ENCODE results near the gene LCN10. TPM values are rescaled to one million over a fixed set of nuclear protein-coding genes. Genes with fewer than 3 reads are reported as not detected.

The LCN10 gene
- total and polyA plus RNA-seq, 9 of the 15 experiments (the other 6 are each of a cell fraction or from before 2014, with no cell fraction given), result 0.10 to 0.21 (median 0.14) TPM; not detected in 6

DNA sequence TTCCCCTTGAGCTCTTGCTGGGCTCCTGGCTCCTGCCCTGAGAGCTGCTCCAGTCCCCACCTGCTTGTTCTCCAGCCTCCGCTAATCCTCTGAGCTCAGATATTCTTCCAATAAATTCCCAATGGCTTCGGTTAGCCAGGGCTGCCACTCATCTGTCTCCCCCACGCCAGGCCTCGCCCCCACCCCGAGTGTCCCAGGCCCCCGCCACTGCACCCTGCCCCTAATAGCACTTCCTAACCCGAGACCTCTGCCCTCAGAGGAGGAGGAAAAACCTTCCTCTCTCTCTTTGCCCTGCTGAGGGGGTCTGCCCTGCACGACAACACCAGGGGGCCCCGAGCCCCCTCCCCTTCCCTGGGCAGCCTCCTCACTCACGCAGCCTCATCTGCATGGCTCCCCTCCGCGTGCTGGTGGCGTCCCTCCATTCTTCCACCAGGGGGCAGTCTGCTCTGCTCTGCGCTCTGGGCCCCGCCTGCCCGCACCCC is 27.0 kb upstream of the LCN10 start (continued):
- TF ChIP-seq NR4A1 (CRISPR knock-in tag; IDR thresholded peaks at IDR 0.05), result no peak
- no peak for TF ChIP-seq NR4A1 (tag; IDR thresholded peaks at IDR 0.05)
- TF ChIP-seq ZNF76 (CRISPR knock-in tag; IDR thresholded peaks at IDR 0.05; ENCODE audit: borderline replicate concordance), result no peak
- TF ChIP-seq, protein P1, sequence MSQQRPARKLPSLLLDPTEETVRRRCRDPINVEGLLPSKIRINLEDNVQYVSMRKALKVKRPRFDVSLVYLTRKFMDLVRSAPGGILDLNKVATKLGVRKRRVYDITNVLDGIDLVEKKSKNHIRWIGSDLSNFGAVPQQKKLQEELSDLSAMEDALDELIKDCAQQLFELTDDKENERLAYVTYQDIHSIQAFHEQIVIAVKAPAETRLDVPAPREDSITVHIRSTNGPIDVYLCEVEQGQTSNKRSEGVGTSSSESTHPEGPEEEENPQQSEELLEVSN (IDR thresholded peaks at IDR 0.05; ENCODE audit: borderline replicate concordance in 1 of 2, extremely low read depth in 1 of 2, insufficient read depth in 1 of 2, insufficient read length in 1 of 2, low read depth in 1 of 2, low read length in 1 of 2, poor library complexity in 1 of 2, severe bottlenecking in 1 of 2), result peak in 1 of 2 experiments; percentile 62
- TF ChIP-seq, protein P2, sequence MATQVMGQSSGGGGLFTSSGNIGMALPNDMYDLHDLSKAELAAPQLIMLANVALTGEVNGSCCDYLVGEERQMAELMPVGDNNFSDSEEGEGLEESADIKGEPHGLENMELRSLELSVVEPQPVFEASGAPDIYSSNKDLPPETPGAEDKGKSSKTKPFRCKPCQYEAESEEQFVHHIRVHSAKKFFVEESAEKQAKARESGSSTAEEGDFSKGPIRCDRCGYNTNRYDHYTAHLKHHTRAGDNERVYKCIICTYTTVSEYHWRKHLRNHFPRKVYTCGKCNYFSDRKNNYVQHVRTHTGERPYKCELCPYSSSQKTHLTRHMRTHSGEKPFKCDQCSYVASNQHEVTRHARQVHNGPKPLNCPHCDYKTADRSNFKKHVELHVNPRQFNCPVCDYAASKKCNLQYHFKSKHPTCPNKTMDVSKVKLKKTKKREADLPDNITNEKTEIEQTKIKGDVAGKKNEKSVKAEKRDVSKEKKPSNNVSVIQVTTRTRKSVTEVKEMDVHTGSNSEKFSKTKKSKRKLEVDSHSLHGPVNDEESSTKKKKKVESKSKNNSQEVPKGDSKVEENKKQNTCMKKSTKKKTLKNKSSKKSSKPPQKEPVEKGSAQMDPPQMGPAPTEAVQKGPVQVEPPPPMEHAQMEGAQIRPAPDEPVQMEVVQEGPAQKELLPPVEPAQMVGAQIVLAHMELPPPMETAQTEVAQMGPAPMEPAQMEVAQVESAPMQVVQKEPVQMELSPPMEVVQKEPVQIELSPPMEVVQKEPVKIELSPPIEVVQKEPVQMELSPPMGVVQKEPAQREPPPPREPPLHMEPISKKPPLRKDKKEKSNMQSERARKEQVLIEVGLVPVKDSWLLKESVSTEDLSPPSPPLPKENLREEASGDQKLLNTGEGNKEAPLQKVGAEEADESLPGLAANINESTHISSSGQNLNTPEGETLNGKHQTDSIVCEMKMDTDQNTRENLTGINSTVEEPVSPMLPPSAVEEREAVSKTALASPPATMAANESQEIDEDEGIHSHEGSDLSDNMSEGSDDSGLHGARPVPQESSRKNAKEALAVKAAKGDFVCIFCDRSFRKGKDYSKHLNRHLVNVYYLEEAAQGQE (IDR thresholded peaks at IDR 0.05; ENCODE audit: borderline replicate concordance), result no peak
- TF ChIP-seq, protein P2 (CRISPR knock-in tag; IDR thresholded peaks at IDR 0.05; ENCODE audit: low read depth), result no peak
- peak; percentile 82; the same call in 1 of the 2 replicates for TF ChIP-seq ZBTB7A (IDR thresholded peaks at IDR 0.05; ENCODE audit: borderline replicate concordance, control insufficient read depth, low read depth, low read length)
- no peak for TF ChIP-seq PML (IDR thresholded peaks at IDR 0.05; ENCODE audit: low read length)
- TF ChIP-seq, protein P3, sequence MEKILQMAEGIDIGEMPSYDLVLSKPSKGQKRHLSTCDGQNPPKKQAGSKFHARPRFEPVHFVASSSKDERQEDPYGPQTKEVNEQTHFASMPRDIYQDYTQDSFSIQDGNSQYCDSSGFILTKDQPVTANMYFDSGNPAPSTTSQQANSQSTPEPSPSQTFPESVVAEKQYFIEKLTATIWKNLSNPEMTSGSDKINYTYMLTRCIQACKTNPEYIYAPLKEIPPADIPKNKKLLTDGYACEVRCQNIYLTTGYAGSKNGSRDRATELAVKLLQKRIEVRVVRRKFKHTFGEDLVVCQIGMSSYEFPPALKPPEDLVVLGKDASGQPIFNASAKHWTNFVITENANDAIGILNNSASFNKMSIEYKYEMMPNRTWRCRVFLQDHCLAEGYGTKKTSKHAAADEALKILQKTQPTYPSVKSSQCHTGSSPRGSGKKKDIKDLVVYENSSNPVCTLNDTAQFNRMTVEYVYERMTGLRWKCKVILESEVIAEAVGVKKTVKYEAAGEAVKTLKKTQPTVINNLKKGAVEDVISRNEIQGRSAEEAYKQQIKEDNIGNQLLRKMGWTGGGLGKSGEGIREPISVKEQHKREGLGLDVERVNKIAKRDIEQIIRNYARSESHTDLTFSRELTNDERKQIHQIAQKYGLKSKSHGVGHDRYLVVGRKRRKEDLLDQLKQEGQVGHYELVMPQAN (IDR thresholded peaks at IDR 0.05; ENCODE audit: borderline replicate concordance), result no peak
- TF ChIP-seq C11orf30 (IDR thresholded peaks at IDR 0.05; ENCODE audit: low read depth), result no peak
- no peak for TF ChIP-seq ZNF717 (CRISPR knock-in tag; IDR thresholded peaks at IDR 0.05)
- TF ChIP-seq, protein P4, sequence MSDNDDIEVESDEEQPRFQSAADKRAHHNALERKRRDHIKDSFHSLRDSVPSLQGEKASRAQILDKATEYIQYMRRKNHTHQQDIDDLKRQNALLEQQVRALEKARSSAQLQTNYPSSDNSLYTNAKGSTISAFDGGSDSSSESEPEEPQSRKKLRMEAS (CRISPR knock-in tag; IDR thresholded peaks at IDR 0.05), result peak; percentile 60
- peak; percentile 59 for TF ChIP-seq MYC (IDR thresholded peaks at IDR 0.05; ENCODE audit: low read depth, low read length)
- no peak for TF ChIP-seq MYC (CRISPR knock-in tag; IDR thresholded peaks at IDR 0.05; ENCODE audit: borderline replicate concordance, low read depth)
- TF ChIP-seq, protein P5, sequence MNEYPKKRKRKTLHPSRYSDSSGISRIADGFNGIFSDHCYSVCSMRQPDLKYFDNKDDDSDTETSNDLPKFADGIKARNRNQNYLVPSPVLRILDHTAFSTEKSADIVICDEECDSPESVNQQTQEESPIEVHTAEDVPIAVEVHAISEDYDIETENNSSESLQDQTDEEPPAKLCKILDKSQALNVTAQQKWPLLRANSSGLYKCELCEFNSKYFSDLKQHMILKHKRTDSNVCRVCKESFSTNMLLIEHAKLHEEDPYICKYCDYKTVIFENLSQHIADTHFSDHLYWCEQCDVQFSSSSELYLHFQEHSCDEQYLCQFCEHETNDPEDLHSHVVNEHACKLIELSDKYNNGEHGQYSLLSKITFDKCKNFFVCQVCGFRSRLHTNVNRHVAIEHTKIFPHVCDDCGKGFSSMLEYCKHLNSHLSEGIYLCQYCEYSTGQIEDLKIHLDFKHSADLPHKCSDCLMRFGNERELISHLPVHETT (CRISPR knock-in tag; conservative IDR thresholded peaks at IDR 0.05 in 1 of 2, IDR thresholded peaks at IDR 0.05 in 1 of 2), result no peak
